IPS DF 6.9 (cell line): Measurements from ENCODE around the gene PPP2R5C.
A peak's percentile ranks its signal among the peaks of the same experiment; 100 is the strongest.

Experiments
- DNase-seq: peaks from one replicate; pipeline ENCODE4 v3.0.0-alpha.2; 2013; ENCODE audit warnings: low read depth, low spot score
- H3K27ac ChIP-seq: one replicate; pipeline ENCODE4 v1.5.1; 2013; ENCODE audit warnings: low read length, control low read depth
- H3K27me3 ChIP-seq: 2 replicates; pipeline ENCODE4 v1.6.1; 2013; ENCODE audit warnings: mild to moderate bottlenecking, low read length; ENCODE audit not compliant: control insufficient read depth, insufficient read depth
- H3K36me3 ChIP-seq: 2 replicates; pipeline ENCODE4 v1.6.1; 2013; ENCODE audit warnings: low read length; ENCODE audit not compliant: control insufficient read depth, insufficient read depth
- H3K4me1 ChIP-seq: 2 replicates; pipeline ENCODE4 v1.6.1; 2013; ENCODE audit warnings: low read length; ENCODE audit not compliant: control insufficient read depth, insufficient read depth
- H3K4me3 ChIP-seq: 2 replicates; pipeline ENCODE4 v1.5.1; 2013; ENCODE audit warnings: mild to moderate bottlenecking, low read length
- H3K9me3 ChIP-seq: 2 replicates; pipeline ENCODE4 v1.6.1; 2013; ENCODE audit warnings: low read length, inconsistent platforms; ENCODE audit not compliant: control insufficient read depth, insufficient read depth
- WGBS: extraction: QIAGEN DNeasy Blood & Tissue Kit; methylation state at CpG from one replicate; pipeline ENCODE4 v1.1.7; 2013; ENCODE audit warnings: mixed read lengths, missing lambda C conversion rate; ENCODE audit not compliant: insufficient read length, insufficient coverage; 5-methylcytosine and 5-hydroxymethylcytosine counted together

PPP2R5C gene

DNA sequence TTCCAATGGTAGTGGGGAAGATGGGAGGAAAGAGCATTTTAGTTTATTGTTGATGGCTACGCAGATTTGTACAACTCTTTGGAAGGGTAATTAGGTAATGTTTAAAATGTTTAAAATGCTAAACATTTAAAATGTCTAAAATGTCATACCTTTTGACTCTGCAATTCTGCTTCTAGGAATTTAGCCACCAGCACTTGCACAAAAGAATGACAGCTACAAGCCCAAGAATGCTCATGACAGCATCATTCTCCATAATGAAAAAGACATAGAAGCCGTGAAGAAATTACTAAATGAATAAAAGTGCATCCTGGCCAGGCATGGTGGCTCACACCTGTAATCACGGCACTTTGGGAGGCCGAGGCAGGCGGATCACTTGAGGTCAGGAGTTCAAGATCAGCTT is 182.9 kb downstream of the PPP2R5C start:
- Histone ChIP-seq H3K4me1 (no peaks in the 10 kb centered on the region), H3K27me3 (peaks cover 17% of the 10 kb centered on the region)

DNA sequence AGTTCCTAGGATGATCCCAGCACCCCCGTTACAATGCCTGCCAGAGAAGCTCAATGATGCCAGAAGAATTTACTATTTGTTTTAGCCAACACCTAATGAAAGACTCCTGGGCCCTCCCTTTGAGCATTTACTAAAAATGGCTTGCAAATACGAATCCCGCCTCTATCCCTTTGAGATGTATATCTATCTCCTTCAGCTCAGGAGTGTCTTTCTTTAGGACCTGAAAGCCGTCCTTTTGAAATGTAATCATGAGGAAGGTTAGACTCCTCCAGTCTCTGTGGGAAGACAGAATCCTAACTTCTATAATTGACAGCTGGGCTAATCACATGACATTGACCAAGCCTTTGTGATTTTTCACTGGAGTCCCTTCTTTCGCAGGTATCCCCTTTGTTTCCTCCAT is 183.7 kb downstream of the PPP2R5C start:
- Histone ChIP-seq H3K27me3 (peaks cover 17% of the 10 kb centered on the region), H3K36me3 (no peaks in the 10 kb centered on the region), H3K4me3 (no peak overlapping the region), H3K9me3 (no peaks in the 10 kb centered on the region), H3K27ac (no peak overlapping the region), H3K4me1 (no peaks in the 10 kb centered on the region)
- peak; percentile 20 for DNase-seq
- no CpG with 5 or more reads among the region's 5 CpGs for WGBS

More for the DNA sequence above, 182.9 kb downstream of the PPP2R5C start:
- Histone ChIP-seq H3K9me3 (no peaks in the 10 kb centered on the region), H3K27ac (no peak overlapping the region), H3K4me3 (no peak overlapping the region), H3K36me3 (no peaks in the 10 kb centered on the region)
- WGBS: no CpG with 5 or more reads among the region's 5 CpGs
- DNase-seq: no peak

GRCh38 chr14:101947577-101947903 is 186.0 kb downstream of the PPP2R5C start:
- Histone ChIP-seq H3K4me1 (no peaks in the 10 kb centered on the region), H3K27ac (no peak overlapping the region), H3K4me3 (peak overlapping the region; percentile 65; the same call in 1 of the 2 replicates), H3K27me3 (peaks cover 15% of the 10 kb centered on the region), H3K36me3 (no peaks in the 10 kb centered on the region), H3K9me3 (no peaks in the 10 kb centered on the region)
- no CpG with 5 or more reads among the region's 8 CpGs for WGBS
- DNase-seq: no peak

DNA sequence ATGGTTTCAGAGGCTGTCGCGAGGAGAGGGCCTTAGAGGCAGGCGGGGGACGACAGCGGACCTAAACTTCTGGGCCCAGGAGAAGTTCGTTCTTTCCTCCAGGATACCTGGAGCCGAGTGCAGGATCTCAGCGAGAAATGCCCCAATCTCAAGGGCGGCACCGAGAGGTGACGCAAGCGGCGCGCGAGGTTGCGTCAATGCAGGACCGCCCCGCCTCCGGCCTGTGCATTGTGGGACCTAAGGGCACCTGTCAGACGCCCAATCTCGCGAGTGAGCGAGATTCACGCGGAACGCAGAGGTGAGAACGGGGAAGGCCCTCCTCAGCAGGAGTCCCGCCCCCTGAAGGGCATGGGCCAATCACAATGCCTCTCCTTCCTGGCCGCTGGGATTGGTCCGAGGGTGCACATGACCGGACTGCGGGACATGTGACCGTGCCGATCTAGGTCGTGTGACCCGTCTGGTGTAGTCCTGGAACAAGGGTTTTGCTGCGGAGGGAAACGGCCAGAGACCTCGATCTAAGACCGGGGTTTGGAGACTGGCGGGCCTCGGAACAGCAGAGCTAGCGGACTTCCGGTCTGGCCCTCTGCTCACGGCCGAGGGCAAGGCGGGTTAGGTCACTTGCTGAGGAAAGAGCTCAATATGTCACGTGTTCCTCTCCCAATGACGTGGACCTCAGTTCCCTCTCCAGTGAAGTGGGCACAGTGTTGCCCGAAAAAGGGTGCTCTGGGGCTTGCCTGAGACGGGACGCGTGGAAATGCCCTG is 186.6 kb downstream of the PPP2R5C start:
- Histone ChIP-seq H3K4me3 (peak overlapping the region; percentile 65; the same call in 1 of the 2 replicates), H3K27me3 (peaks cover 12% of the 10 kb centered on the region), H3K9me3 (no peaks in the 10 kb centered on the region), H3K36me3 (no peaks in the 10 kb centered on the region), H3K4me1 (no peaks in the 10 kb centered on the region), H3K27ac (no peak overlapping the region)
- DNase-seq: peak; percentile 100
- no CpG with 5 or more reads among the region's 53 CpGs for WGBS

DNA sequence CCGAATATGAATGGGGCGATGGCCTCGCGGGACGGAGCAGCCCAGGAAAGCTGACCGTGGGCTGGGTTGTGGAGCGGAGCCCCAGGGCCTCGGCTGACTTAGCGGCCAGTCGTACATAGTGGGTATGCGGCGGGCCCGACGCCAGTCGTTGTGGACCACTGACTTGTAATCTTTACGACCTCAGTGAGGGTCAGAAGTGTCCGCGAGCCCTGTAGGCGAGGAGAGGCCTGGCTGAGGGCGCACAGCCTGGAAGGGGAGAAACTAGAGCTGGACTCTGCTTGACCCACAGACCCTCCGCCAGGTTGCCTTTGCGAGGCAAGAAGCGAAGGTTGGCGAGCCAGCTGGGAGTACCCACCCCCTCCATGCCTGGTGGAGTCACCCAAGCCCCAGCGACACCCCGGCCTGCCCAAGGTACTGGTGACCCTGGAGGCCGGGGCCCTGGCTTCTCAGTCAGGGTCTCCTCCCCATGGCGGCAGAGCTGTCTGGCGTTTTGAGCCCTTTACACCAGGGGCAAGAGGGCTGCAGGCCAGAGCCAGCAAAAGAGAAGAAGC is 187.2 kb downstream of the PPP2R5C start:
- peaks cover 7% of the 10 kb centered on the region; the same call in 1 of the 2 replicates for H3K27me3 ChIP-seq
- WGBS: no CpG with 5 or more reads among the region's 29 CpGs

DNA sequence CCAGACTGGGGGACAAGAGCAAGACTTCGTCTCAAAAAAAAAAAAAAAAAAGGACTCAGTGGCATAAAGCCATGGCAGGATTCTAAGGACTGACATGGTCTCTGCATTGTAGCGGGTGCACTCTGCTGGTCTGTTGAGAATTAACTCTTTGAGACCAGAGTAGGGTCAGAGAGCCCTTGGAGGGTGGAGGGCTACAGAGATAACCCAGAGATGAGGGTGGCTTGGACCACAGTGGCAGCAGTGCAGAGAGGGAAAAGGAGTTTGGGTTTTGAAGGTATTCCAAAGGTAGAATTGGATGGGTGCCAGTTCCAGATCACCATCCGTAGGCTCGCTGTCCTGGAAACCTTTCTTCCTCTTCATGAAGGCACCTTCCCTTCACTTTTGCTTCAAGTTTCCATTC is 188.6 kb downstream of the PPP2R5C start:
- H3K9me3 ChIP-seq: no peaks in the 10 kb centered on the region
- DNase-seq: no peak
- no peak overlapping the region for H3K27ac ChIP-seq
- H3K4me1 ChIP-seq: no peaks in the 10 kb centered on the region
- no peaks in the 10 kb centered on the region for H3K36me3 ChIP-seq
- H3K4me3 ChIP-seq: no peak overlapping the region
- H3K27me3 ChIP-seq: peaks cover 6% of the 10 kb centered on the region; the same call in 1 of the 2 replicates
- no CpG with 5 or more reads among the region's 4 CpGs for WGBS

More for the DNA sequence above, 187.2 kb downstream of the PPP2R5C start:
- no peaks in the 10 kb centered on the region for H3K9me3 ChIP-seq
- H3K4me1 ChIP-seq: no peaks in the 10 kb centered on the region
- no peak overlapping the region for H3K27ac ChIP-seq
- peak overlapping the region; percentile 57; the same call in 1 of the 2 replicates for H3K4me3 ChIP-seq
- no peak for DNase-seq
- H3K36me3 ChIP-seq: no peaks in the 10 kb centered on the region

GRCh38 chr14:101950516-101951215 is 189.2 kb downstream of the PPP2R5C start:
- no CpG with 5 or more reads among the region's 4 CpGs for WGBS
- no peak for DNase-seq
- peaks cover 6% of the 10 kb centered on the region; the same call in 1 of the 2 replicates for H3K27me3 ChIP-seq
- H3K36me3 ChIP-seq: no peaks in the 10 kb centered on the region
- no peak overlapping the region for H3K27ac ChIP-seq
- no peaks in the 10 kb centered on the region for H3K4me1 ChIP-seq
- no peak overlapping the region for H3K4me3 ChIP-seq
- no peaks in the 10 kb centered on the region for H3K9me3 ChIP-seq

GRCh38 chr14:101953151-101953550 is 191.6 kb downstream of the PPP2R5C start:
- no peak for DNase-seq

GRCh38 chr14:101954501-101954900 is 193.0 kb downstream of the PPP2R5C start:
- Histone ChIP-seq H3K9me3 (no peaks in the 10 kb centered on the region), H3K4me1 (no peaks in the 10 kb centered on the region), H3K27me3 (no peaks in the 10 kb centered on the region), H3K36me3 (no peaks in the 10 kb centered on the region), H3K4me3 (no peak overlapping the region), H3K27ac (no peak overlapping the region)
- DNase-seq: no peak
- no CpG with 5 or more reads among the region's 6 CpGs for WGBS

More at GRCh38 chr14:101953151-101953550, 191.6 kb downstream of the PPP2R5C start:
- Histone ChIP-seq H3K4me3 (no peak overlapping the region), H3K27me3 (no peaks in the 10 kb centered on the region), H3K36me3 (no peaks in the 10 kb centered on the region), H3K27ac (no peak overlapping the region), H3K4me1 (no peaks in the 10 kb centered on the region), H3K9me3 (no peaks in the 10 kb centered on the region)
- no CpG with 5 or more reads among the region's 8 CpGs for WGBS

DNA sequence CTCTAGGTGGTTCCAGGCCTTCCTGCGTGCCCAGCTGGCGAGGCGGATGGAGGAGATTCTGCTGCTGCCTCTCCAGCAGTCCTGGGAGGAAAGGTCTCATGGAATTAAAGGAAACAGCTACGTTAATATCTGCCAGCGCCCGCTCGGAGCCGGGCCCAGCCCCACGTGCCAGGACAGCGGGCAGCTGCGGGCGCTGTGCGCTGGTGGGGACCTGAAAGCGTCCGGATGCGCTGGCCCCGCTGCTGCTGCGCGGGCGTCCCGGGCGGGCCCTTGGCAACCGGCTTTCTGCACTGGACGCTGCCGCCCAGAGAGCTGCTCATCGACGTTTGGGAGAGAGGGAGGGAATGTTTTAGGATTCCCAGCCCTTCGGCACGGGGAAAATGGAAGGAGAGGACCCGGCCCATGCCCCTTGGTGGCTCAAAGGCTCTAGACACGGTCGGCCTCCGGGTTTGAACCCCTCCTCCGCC is 194.2 kb downstream of the PPP2R5C start:
- Histone ChIP-seq H3K27ac (no peak overlapping the region), H3K9me3 (no peaks in the 10 kb centered on the region), H3K4me3 (no peak overlapping the region), H3K36me3 (no peaks in the 10 kb centered on the region), H3K27me3 (no peaks in the 10 kb centered on the region), H3K4me1 (no peaks in the 10 kb centered on the region)
- no CpG with 5 or more reads among the region's 34 CpGs for WGBS
- DNase-seq: no peak
